Coronary artery (tissue), 2 donors: ENCODE results near the gene CWF19L1.
"Not testable (repeated sequence)": the region's sequence is repeated elsewhere in the genome, so short reads cannot be mapped to it uniquely, and the experiment has no call there.

Source experiments
- DNase-seq: peaks from one replicate; pipeline ENCODE4 v3.0.0-alpha.2; 2017; ENCODE audit warnings: low spot score
- H3K27ac ChIP-seq, 2 donors: fragments of 200-600 bp; sonication (generic); one replicate each; pipeline ENCODE4 v1.5.1; 2016 to 2019
- H3K4me3 ChIP-seq: fragments of 200-600 bp; sonication (generic); 2 replicates; pipeline ENCODE4 v1.5.1; 2016; ENCODE audit warnings: mild to moderate bottlenecking, moderate library complexity
- TF ChIP-seq, protein P1 (sequence below): fragments of 200-600 bp; sonication (generic); IDR thresholded peaks from one replicate; pipeline ENCODE4 v1.5.1; 2019; ENCODE audit warnings: antibody characterized with exemption

The CWF19L1 gene

DNA sequence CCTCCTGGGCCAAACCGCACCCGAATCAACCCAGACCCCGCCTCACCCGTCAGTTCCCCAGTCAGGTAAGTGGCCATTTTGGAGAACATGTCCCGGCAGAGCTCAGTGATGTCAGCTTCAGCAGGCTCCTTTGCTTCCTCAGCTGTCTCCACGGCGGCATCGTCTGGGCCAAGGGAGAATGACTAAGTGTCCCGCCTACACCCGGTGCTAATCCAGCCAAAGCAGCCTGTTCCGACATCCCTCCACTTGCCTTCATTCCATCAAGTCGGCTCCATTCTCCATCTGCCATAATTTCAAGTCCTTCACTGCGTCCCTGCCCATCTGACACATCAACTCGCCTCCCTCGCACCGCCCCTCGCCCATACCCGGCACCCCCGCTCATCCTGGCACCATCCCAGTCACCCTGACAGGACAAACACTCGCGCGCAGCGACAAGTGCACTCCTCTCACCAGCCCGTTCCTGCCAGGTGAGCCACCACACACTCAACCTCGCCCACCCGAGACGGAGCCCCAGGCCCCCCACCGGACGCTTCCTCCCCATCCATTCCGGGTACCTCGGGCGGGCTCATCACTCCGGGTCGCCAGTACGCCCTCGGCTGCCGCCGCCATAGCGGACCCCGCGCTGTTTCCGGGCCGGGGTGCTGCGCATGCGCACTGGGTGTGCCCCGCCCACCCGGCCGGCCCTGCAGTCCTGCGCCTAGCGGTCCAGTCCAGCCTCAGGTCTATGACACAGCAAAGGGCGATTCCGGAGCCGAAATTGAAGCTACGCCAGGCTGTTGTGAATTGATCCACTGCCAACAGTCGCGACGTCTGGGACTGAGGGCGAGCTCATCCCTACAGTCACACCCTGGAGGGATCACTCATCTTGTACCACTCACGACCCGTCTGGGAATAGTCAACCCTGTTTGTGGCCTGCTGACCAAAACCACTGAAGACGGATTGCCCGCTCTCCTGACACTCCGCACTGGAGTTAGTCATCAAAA, 18.9 kb upstream of the CWF19L1 start, which contains the start of gene BLOC1S2:
Gene BLOC1S2 (minus strand): TSS at position 630 of the 983 bp plus-strand sequence. CDS start 21 bp downstream, at position 609.
- TF ChIP-seq, protein P1, sequence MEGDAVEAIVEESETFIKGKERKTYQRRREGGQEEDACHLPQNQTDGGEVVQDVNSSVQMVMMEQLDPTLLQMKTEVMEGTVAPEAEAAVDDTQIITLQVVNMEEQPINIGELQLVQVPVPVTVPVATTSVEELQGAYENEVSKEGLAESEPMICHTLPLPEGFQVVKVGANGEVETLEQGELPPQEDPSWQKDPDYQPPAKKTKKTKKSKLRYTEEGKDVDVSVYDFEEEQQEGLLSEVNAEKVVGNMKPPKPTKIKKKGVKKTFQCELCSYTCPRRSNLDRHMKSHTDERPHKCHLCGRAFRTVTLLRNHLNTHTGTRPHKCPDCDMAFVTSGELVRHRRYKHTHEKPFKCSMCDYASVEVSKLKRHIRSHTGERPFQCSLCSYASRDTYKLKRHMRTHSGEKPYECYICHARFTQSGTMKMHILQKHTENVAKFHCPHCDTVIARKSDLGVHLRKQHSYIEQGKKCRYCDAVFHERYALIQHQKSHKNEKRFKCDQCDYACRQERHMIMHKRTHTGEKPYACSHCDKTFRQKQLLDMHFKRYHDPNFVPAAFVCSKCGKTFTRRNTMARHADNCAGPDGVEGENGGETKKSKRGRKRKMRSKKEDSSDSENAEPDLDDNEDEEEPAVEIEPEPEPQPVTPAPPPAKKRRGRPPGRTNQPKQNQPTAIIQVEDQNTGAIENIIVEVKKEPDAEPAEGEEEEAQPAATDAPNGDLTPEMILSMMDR: no peak
- H3K4me3 ChIP-seq: peak within 1 kb of the TSS; percentile 98
- DNase-seq: peak; percentile 93
- peak within 1 kb of the TSS; percentile 90 to 99 for H3K27ac ChIP-seq

DNA sequence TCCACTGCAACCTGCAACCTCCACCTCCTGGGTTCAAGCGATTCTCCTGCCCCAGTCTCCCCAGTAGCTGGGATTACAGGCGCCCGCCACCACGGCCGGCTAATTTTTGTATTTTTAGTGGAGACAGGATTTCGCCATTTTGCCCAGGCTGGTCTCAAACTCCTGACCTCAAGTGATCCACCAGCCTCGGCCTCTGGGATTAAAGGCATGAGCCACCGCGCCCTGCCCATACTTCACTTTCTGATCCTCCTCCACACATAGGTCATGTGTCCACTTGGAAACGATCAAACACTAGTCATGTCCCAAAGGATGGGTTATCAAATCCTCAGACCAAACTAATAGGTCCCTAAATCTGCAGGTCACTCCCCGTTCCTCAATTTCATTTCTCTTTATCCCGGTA, 17.9 kb upstream of the CWF19L1 start:
- Histone ChIP-seq H3K27ac (peak overlapping the region; percentile 90 to 99), H3K4me3 (peak overlapping the region; percentile 98)
- DNase-seq: not testable (repeated sequence)

DNA sequence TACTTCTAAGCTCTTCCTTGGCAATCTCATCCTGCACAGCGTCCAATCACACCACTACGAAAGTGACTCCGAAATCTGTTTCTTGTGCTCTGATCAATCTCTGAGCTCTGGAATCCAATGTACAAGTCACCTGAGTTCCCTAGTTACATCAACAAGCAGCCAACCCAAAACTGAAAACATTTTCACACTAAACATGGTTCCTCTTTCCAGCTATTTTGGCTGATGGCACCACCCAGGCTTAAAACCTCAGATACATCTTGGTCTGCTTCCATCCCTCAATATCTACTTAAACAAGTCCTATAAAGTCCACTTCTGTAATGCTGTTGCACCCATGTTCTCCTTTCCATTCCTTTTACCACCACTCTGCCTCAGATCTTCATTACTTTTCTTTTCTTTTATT, 15.5 kb upstream of the CWF19L1 start:
- no peak overlapping the region for H3K4me3 ChIP-seq
- DNase-seq: no peak
- TF ChIP-seq, protein P1: no peak
- no peak overlapping the region for H3K27ac ChIP-seq

DNA sequence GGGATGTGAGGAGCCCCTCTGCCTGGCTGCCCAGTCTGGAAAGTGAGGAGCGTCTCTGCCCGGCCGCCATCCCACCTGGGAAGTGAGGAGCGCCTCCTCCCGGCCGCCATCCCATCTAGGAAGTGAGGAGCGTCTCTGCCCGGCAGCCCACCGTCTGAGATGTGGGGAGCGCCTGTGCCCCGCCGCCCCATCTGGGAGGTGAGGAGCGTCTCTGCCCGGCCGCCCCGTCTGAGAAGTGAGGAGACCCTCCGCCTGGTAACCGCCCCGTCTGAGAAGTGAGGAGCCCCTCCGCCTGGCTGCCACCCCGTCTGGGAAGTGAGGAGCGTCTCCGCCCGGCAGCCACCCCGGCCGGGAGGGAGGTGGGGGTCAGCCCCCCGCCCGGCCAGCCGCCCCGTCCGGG, 9.5 kb upstream of the CWF19L1 start:
- not testable (repeated sequence) for H3K27ac ChIP-seq, H3K4me3 ChIP-seq, DNase-seq

DNA sequence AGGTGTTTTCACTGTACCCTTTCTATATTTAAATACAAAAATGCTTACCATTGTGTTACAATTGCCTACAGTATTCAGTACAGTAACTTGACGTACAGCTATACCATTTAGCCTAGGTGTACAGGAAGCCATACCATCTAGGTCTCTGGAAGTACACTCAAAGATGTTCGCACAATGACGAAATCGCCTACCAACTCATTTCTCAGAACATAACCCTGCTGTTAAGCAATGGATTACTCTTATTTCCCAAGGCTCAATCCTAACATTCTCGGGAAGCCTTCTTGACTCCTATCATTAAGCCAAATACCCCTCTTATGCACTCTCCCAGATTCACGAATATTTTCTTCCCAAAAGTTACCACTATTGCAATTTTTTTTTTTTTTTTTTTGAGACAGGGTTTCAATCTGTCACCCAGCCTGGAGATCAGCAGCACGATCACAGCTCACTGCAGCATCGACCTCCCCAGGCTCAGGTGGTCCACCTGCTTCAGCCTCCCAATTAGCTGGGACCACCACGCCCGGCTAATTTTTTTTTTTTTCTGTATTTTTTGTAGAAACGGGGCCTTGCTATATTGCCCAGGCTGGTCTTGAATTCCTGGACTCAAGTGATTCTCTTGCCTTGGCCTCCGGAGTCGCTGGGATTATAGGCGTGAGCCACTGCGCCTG, 1.5 kb downstream of the CWF19L1 start:
- no peak overlapping the region for H3K27ac ChIP-seq
- TF ChIP-seq, protein P1: no peak
- H3K4me3 ChIP-seq: no peak overlapping the region
- no peak for DNase-seq

DNA sequence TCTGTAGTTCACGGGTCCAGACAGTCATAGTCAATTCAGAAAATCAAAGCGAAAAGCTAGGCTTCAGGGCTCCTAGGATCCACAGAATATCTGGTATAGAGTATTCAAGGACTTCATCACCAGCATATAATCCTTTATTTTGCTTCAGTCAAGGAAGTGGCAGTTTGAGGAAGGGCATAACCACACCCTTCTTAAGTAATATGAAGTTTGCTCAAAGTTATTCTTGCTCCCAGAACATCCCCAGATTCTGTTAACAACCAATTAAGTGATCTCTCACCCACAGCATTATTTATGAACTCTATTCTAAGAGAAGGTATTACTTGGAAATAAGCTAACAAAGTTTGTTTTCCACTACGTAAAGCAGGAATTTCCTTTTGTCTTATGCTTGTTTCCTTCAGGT, 13.2 kb downstream of the CWF19L1 start:
- H3K4me3 ChIP-seq: no peak overlapping the region
- no peak for DNase-seq
- no peak overlapping the region for H3K27ac ChIP-seq
- TF ChIP-seq, protein P1: no peak

DNA sequence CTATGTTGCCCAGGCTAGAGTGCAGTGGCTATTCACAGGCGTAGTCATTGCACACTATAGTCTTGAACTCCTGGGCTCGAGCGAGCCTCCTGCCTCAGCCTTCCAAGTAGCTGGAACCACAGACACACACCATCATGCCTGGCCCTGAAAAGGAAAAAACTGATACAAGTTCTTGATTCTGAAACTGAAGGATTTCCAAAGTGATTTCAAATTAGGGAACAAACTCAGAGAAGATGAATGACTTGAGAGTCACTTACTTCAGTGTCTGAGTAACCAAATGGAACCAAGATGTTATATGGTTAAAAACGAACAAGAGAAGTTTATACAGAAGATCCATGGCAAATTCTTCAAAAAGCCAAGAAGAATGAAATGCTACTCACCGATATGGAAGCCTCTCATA, 14.4 kb downstream of the CWF19L1 start:
- DNase-seq: no peak
- no peak overlapping the region for H3K4me3 ChIP-seq
- TF ChIP-seq, protein P1: no peak
- H3K27ac ChIP-seq: no peak overlapping the region

DNA sequence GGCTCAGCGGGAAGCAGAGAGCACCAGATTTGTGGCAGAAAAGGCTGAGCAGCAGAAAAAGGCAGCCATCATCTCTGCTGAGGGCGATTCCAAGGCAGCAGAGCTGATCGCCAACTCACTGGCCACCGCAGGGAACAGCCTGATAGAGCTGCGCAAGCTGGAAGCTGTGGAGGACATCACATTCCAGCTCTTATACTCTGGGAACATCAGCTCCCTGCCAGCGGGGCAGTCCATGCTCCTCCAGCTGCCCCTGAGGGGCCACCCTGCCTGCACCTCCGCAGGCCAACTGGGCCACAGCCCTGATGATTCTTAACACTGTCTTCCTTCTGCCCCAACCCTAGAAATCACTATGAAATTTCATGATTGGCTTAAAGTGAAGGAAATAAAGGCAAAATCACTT, 18.6 kb downstream of the CWF19L1 start:
- no peak overlapping the region for H3K4me3 ChIP-seq
- H3K27ac ChIP-seq: no peak overlapping the region
- DNase-seq: no peak
- TF ChIP-seq, protein P1: no peak
